Activated B cell treated with CpG ODN at 0.5 μM for 24 hours (primary cell): ENCODE measurements around the gene MYH9. TPM values are rescaled to one million over a fixed set of nuclear protein-coding genes. Genes with fewer than 3 reads are reported as not detected.

Experiments used
- ATAC-seq: fragments of 200-7000 bp; cut with Tn5 transposase; one replicate; pipeline ENCODE4 v1.10.0; 2021; ENCODE audit warnings: low read depth, mild to moderate bottlenecking, moderate library complexity
- CTCF ChIA-PET: fragments of 350-600 bp; sonication (Branson Sonifier 250); formaldehyde crosslinking; loops from one replicate; lab custom pipeline; 2021; ENCODE audit warnings: antibody characterized with exemption; lab: Charles Lee
- POLR2A ChIA-PET: fragments of 350-600 bp; sonication (Branson Sonifier 250); formaldehyde crosslinking; loops from one replicate; lab custom pipeline; 2021; ENCODE audit warnings: antibody characterized with exemption; lab: Charles Lee
- DNase-seq: peaks from one replicate; pipeline ENCODE4 v3.0.0; 2022
- H3K27ac Mint-ChIP-seq: one replicate; pipeline ENCODE4 v1.8.0; 2020; ENCODE audit warnings: mixed read lengths
- H3K27me3 Mint-ChIP-seq: one replicate; pipeline ENCODE4 v1.8.0; 2021; ENCODE audit warnings: mixed read lengths
- H3K36me3 Mint-ChIP-seq: one replicate; pipeline ENCODE4 v1.8.0; 2021; ENCODE audit warnings: low read depth, mixed read lengths
- H3K4me1 Mint-ChIP-seq: one replicate; pipeline ENCODE4 v1.8.0; 2021; ENCODE audit warnings: mixed read lengths
- H3K4me3 Mint-ChIP-seq: one replicate; pipeline ENCODE4 v1.8.0; 2020; ENCODE audit warnings: mild to moderate bottlenecking, mixed read lengths
- H3K9me3 Mint-ChIP-seq: one replicate; pipeline ENCODE4 v1.8.0; 2020; ENCODE audit warnings: mixed read lengths
- intact Hi-C: fragments of 100-400 bp; cut with micrococcal nuclease; formaldehyde crosslinking; loops from one replicate; pipeline ENCODE4 v1.15.1; 2024
- total RNA-seq: library from RNA; stranded (reverse); gene quantifications from 2 replicates; pipeline ENCODE4 v1.2.3, GENCODE V29; 2022
- TF ChIP-seq, protein P1 (sequence below): fragments of 200-600 bp; IDR thresholded peaks from one replicate; pipeline ENCODE4 v1.8.0; 2022; ENCODE audit warnings: antibody characterized with exemption, mild to moderate bottlenecking

MYH9 gene
- total RNA-seq, 1 donor from 2014 or later: 714 TPM

DNA sequence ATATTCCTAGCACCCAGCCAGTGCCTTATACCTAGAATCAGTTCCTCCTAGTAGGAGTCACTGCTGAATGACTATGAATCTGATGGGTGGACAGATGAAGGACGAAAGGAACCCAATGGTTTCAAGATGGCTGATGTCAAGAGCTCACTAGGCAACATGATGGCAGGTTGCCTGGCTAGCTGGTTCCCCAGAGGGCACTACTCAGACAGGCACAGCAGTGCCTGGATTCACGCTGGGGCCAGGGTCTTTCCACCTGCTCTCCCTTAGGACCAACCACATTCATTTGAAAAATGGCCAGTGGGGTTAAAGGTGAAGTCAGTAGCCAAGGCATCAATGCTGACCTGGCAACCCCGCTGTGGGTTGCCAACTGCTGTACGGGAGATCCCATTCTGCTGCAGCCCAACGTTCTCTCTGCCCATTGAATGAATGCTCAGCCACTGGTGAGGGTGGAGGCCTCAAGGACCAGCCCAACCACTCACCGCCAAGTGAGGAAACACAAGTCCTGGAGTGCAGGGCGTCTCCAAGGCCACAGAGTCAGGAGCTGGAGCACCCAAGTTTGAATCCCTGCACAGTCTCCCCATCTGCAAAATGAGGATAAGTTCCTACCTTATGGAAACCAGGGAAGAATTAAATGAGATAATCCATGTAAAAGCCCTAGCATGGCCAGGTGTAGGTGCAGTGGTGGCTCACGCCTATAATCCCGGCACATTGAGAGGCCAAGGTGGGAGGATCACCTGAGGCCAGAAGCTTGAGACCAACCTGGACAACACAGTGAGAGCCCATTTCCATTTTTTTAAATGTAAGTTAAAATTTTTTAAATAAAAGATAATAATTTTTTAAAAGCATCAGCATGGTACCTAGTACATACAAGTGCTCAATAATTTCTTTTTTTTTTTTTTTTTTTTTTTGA, 12.4 kb downstream of the MYH9 start:
- peaks cover 53% of the 10 kb centered on the region for H3K36me3 Mint-ChIP-seq
- no peak for DNase-seq

DNA sequence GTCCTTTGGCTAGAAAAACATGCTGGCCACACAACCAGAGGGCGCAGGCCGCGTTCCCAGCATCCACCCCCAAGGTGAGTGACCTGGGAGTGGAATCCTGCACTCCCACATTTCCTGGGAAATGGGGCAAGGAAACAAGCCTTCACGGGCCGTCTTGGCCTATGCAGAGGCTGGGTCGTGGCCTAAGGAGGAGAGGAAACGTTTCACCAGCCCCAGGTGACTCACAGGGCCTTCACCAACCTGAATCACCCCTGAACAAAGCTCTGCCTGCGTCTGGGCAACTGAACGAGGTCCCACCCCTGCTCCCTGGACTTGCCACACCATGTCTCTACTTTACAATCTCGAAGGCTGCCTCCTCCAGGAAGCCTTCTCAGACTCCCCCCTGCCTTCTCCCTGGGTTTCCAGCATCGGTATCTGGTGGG, 13.2 kb downstream of the MYH9 start:
- Mint-ChIP-seq H3K27me3 (no peaks in the 10 kb centered on the region), H3K4me1 (peaks cover 97% of the 10 kb centered on the region), H3K4me3 (peak overlapping the region; percentile 44), H3K27ac (peak overlapping the region; percentile 54), H3K36me3 (peaks cover 54% of the 10 kb centered on the region), H3K9me3 (no peaks in the 10 kb centered on the region)
- CTCF ChIA-PET: no interaction called here
- TF ChIP-seq, protein P1, sequence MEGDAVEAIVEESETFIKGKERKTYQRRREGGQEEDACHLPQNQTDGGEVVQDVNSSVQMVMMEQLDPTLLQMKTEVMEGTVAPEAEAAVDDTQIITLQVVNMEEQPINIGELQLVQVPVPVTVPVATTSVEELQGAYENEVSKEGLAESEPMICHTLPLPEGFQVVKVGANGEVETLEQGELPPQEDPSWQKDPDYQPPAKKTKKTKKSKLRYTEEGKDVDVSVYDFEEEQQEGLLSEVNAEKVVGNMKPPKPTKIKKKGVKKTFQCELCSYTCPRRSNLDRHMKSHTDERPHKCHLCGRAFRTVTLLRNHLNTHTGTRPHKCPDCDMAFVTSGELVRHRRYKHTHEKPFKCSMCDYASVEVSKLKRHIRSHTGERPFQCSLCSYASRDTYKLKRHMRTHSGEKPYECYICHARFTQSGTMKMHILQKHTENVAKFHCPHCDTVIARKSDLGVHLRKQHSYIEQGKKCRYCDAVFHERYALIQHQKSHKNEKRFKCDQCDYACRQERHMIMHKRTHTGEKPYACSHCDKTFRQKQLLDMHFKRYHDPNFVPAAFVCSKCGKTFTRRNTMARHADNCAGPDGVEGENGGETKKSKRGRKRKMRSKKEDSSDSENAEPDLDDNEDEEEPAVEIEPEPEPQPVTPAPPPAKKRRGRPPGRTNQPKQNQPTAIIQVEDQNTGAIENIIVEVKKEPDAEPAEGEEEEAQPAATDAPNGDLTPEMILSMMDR: no peak
- DNase-seq (no peak), ATAC-seq (no peak)
- intact Hi-C loops: no loop called here
- POLR2A ChIA-PET: interaction anchor here (0.5 to 10.9 kb wide), 6 partner anchors 10 to 87 kb away, joined by 3 to 126 read pairs (median 4); partner anchors contain the start of gene MYH9

More for the DNA sequence above, 12.4 kb downstream of the MYH9 start:
- Mint-ChIP-seq H3K27me3 (no peaks in the 10 kb centered on the region), H3K9me3 (no peaks in the 10 kb centered on the region), H3K4me1 (peaks cover 97% of the 10 kb centered on the region), H3K4me3 (peak overlapping the region; percentile 2), H3K27ac (peak overlapping the region; percentile 54)
- ChIA-PET CTCF (interaction anchor here (0.9 to 2.2 kb wide), 3 partner anchors 10 to 95 kb away, joined by 3 to 8 read pairs (median 6); no protein-coding TSS in a partner anchor), POLR2A (interaction anchor here (0.5 to 10.9 kb wide), 10 partner anchors 10 to 86 kb away, joined by 3 to 126 read pairs (median 4); partner anchors contain the start of gene MYH9)
- ATAC-seq: no peak
- TF ChIP-seq, protein P1: no peak
- intact Hi-C loops: no loop called here

DNA sequence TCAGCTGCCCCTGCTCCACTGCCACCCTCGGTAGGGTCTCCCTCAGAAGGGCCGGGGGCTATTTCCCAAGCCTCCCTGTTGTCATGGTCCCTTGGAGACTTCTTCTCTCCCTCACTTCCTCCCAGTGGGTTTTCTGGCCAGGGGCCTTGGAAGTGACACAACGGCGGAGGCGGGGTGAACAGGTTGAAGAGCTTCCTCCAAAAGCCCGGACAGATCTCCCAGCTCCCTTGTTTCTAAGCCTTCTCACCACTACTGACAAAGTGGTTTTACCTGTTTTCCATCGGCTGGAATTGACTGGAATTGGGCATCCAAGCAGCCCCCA, 14.5 kb downstream of the MYH9 start:
- H3K4me3 Mint-ChIP-seq: peak overlapping the region; percentile 52
- H3K36me3 Mint-ChIP-seq: peaks cover 55% of the 10 kb centered on the region
- no peak for ATAC-seq
- ChIA-PET CTCF (no interaction called here), POLR2A (interaction anchor here (0.6 to 10.9 kb wide), 3 partner anchors 13 to 73 kb away, joined by 3 to 126 read pairs (median 5); partner anchors contain the start of gene MYH9)
- H3K9me3 Mint-ChIP-seq: no peaks in the 10 kb centered on the region
- TF ChIP-seq, protein P1: no peak
- H3K4me1 Mint-ChIP-seq: peaks cover 96% of the 10 kb centered on the region
- H3K27me3 Mint-ChIP-seq: no peaks in the 10 kb centered on the region
- no peak for DNase-seq
- peak overlapping the region; percentile 81 for H3K27ac Mint-ChIP-seq
- intact Hi-C loops: no loop called here

DNA sequence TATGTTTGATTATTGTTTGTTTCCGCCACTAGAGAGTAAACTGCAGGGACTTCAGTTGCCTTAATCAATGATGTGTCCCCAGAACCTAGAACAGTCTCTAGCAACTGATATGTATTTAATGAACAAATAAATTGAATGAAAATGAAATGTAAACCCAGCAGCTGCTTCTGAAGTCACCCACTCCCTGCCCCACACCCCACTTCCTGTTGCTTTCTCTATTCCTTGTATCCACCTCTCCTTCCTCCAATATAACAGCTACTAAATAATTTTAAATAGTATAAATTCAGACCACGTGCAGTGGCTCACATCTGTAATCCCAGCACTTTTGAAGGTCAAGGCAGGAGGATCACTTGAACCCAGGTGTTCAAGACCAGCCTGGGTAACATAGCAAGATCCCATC, 15.8 kb downstream of the MYH9 start:
- H3K27me3 Mint-ChIP-seq: no peaks in the 10 kb centered on the region
- intact Hi-C loops: no loop called here
- CTCF ChIA-PET: interaction anchor here (0.7 to 1.5 kb wide), 2 partner anchors 41 to 64 kb away, joined by 4 read pairs; no protein-coding TSS in a partner anchor
- no peak for ATAC-seq
- no peaks in the 10 kb centered on the region for H3K9me3 Mint-ChIP-seq
- peak overlapping the region; percentile 81 for H3K27ac Mint-ChIP-seq
- H3K36me3 Mint-ChIP-seq: peaks cover 52% of the 10 kb centered on the region
- TF ChIP-seq, protein P1: no peak
- POLR2A ChIA-PET: interaction anchor here (1.5 to 10.9 kb wide), 5 partner anchors 12 to 83 kb away, joined by 4 to 126 read pairs (median 5); partner anchors contain the start of gene MYH9
- DNase-seq: no peak
- no peak overlapping the region for H3K4me3 Mint-ChIP-seq
- H3K4me1 Mint-ChIP-seq: peaks cover 96% of the 10 kb centered on the region
